GM23338 (cell line): Measurements from ENCODE around the gene LEP.

ENCODE experiments used
- EZH2 ChIP-seq: fragments of 200-600 bp; sonication (generic); IDR thresholded peaks from one replicate; pipeline ENCODE4 v1.8.0; 2017; ENCODE audit warnings: antibody characterized with exemption, mild to moderate bottlenecking, low read depth; ENCODE audit not compliant: unreplicated experiment
- EZH2phosphoT487 ChIP-seq: fragments of 200-600 bp; sonication (generic); IDR thresholded peaks from one replicate; pipeline ENCODE4 v1.8.1; 2018; ENCODE audit warnings: antibody characterized with exemption; ENCODE audit not compliant: unreplicated experiment
- NANOG ChIP-seq: IDR thresholded peaks from 2 replicates; pipeline ENCODE4 v1.6.1; 2016; ENCODE audit warnings: antibody characterized with exemption, borderline replicate concordance
- POLR2AphosphoS5 ChIP-seq: IDR thresholded peaks from 2 replicates; pipeline ENCODE4 v1.6.1; 2016; ENCODE audit warnings: antibody characterized with exemption, low read depth
- TF ChIP-seq, protein P1 (sequence below), 2 experiments: fragments of 200-600 bp in 1 of 2; sonication (generic) in 1 of 2; conservative IDR thresholded peaks; 2 replicates each; pipeline versions ENCODE4 v1.5.1 to v1.6.1; 2016 to 2017; ENCODE audit warnings: antibody characterized with exemption in 2 of 2, low read depth in 2 of 2, mild to moderate bottlenecking in 2 of 2, moderate library complexity in 1 of 2

DNA sequence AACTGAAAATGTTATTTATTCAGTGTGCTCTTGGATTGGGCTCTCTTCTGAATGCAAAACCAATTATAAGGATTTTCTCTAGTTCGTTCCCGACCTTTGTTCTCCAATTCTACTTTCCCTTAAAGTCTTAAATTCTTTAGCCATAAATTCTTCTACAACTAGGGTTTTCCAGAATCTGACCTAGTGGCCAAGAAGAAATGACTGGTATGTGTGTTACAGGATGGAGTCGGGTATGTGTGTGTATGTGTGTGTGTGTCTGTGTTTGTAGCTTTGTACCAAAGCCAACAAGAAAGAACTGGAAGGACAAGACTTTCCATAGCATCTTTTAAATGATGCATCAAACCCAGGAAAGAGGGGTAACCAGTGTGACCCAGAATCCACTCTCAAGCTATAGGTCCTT, 25.8 kb upstream of the LEP start:
- TF ChIP-seq POLR2AphosphoS5 = no peak
- TF ChIP-seq, protein P1, sequence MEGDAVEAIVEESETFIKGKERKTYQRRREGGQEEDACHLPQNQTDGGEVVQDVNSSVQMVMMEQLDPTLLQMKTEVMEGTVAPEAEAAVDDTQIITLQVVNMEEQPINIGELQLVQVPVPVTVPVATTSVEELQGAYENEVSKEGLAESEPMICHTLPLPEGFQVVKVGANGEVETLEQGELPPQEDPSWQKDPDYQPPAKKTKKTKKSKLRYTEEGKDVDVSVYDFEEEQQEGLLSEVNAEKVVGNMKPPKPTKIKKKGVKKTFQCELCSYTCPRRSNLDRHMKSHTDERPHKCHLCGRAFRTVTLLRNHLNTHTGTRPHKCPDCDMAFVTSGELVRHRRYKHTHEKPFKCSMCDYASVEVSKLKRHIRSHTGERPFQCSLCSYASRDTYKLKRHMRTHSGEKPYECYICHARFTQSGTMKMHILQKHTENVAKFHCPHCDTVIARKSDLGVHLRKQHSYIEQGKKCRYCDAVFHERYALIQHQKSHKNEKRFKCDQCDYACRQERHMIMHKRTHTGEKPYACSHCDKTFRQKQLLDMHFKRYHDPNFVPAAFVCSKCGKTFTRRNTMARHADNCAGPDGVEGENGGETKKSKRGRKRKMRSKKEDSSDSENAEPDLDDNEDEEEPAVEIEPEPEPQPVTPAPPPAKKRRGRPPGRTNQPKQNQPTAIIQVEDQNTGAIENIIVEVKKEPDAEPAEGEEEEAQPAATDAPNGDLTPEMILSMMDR (conservative IDR thresholded peaks at IDR 0.05; ENCODE audit: low read depth in 2 of 2) = no peak
- TF ChIP-seq EZH2phosphoT487 = no peak
- TF ChIP-seq EZH2 = no peak
- no peak for TF ChIP-seq NANOG
